Endothelial cell of umbilical vein (primary cell): Measurements from ENCODE around the gene NOP9. TPM values are rescaled to one million over a fixed set of nuclear protein-coding genes. Genes with fewer than 3 reads are reported as not detected.

Source experiments
- BruUV-seq: library from RNA; stranded (reverse); fragments of 400-500 nt; replicated peaks from 2 replicates; lab custom pipeline; 2021; lab: Mats Ljungman, UMichigan
- CTCF ChIA-PET: fragments of 300-600, 350-600 bp; sonication (Branson Sonifier 250); formaldehyde crosslinking; loops from one replicate; lab custom pipeline; 2021; ENCODE audit warnings: antibody characterized with exemption, inconsistent platforms; lab: Charles Lee
- POLR2A ChIA-PET: fragments of 300-600, 350-600 bp; sonication (Branson Sonifier 250); formaldehyde crosslinking; loops from one replicate; lab custom pipeline; 2021; ENCODE audit warnings: antibody characterized with exemption, inconsistent platforms; lab: Charles Lee
- DNase-seq: peaks from one replicate; pipeline ENCODE4 v3.0.0-alpha.2; 2011; ENCODE audit warnings: low read depth, low spot score
- FAIRE-seq: peaks from 2 replicates; lab custom pipeline; 2011; peaks lifted over from hg19 to GRCh38; lab: Jason Lieb, UNC
- H2AFZ ChIP-seq: 2 replicates; pipeline ENCODE4 v1.6.0; 2012; ENCODE audit warnings: low read depth, low read length, control low read depth, inconsistent platforms
- H3K27ac ChIP-seq: 2 replicates; pipeline ENCODE4 v1.5.1; 2011; ENCODE audit warnings: low read depth, mild to moderate bottlenecking, control low read depth, low read length, moderate library complexity; ENCODE audit not compliant: insufficient read depth
- H3K27me3 ChIP-seq, 2 experiments: 2 replicates each; pipeline versions ENCODE4 v1.6.0 to v1.6.1; 2011; ENCODE audit warnings: low read length in 2 of 2, mixed read lengths in 1 of 2; ENCODE audit not compliant: control insufficient read depth in 2 of 2, insufficient read depth in 2 of 2
- H3K36me3 ChIP-seq, 2 experiments: 2 replicates in 1 of 2; 3 replicates in 1 of 2; pipeline ENCODE4 v1.5.1; 2011; ENCODE audit warnings: low read length in 2 of 2, mild to moderate bottlenecking in 1 of 2, moderate library complexity in 1 of 2; ENCODE audit not compliant: control insufficient read depth in 2 of 2, insufficient read depth in 2 of 2; ENCODE audit errors: extremely low read depth in 1 of 2
- H3K4me1 ChIP-seq: 3 replicates; pipeline ENCODE4 v1.5.1; 2011; ENCODE audit warnings: mild to moderate bottlenecking, low read length; ENCODE audit not compliant: control insufficient read depth, insufficient read depth; ENCODE audit errors: extremely low read depth
- H3K4me2 ChIP-seq: 2 replicates; pipeline ENCODE4 v1.6.1; 2011; ENCODE audit warnings: low read length, control low read depth, mixed read lengths; ENCODE audit not compliant: insufficient read depth
- H3K4me3 ChIP-seq, 3 experiments: fragments of 200-600 bp in 1 of 3; sonication (generic), shearing (Covaris generic) in 1 of 3; replicated peaks in 1 of 3; 2 replicates each; pipeline ENCODE4 v1.5.1; 2011 to 2016; ENCODE audit warnings: control low read depth in 3 of 3, low read length in 3 of 3, mild to moderate bottlenecking in 2 of 3, inconsistent platforms in 1 of 3, low read depth in 1 of 3, moderate library complexity in 1 of 3; ENCODE audit not compliant: insufficient read depth in 1 of 3
- H3K79me2 ChIP-seq: 2 replicates; pipeline ENCODE4 v1.6.0; 2012; ENCODE audit warnings: low read length, inconsistent platforms; ENCODE audit not compliant: control insufficient read depth, insufficient read depth
- H3K9ac ChIP-seq: replicated peaks from 2 replicates; pipeline ENCODE3; 2011; ENCODE audit warnings: low read length, control low read depth; ENCODE audit not compliant: insufficient read depth; ENCODE audit errors: extremely low read depth
- H3K9me1 ChIP-seq: replicated peaks from 3 replicates; pipeline ENCODE4 v1.6.0; 2011; ENCODE audit warnings: mild to moderate bottlenecking, low read length; ENCODE audit not compliant: control insufficient read depth, insufficient read depth; ENCODE audit errors: extremely low read depth
- H3K9me3 ChIP-seq: replicated peaks from 2 replicates; pipeline ENCODE4 v1.5.1; 2012; ENCODE audit warnings: low read length, inconsistent platforms; ENCODE audit not compliant: control insufficient read depth, insufficient read depth
- H4K20me1 ChIP-seq: replicated peaks from 2 replicates; pipeline ENCODE3; 2011; ENCODE audit warnings: mild to moderate bottlenecking, low read length; ENCODE audit not compliant: control insufficient read depth, insufficient read depth; ENCODE audit errors: extremely low read depth
- EZH2 ChIP-seq: IDR thresholded peaks from 2 replicates; pipeline ENCODE4 v1.6.1; 2012; ENCODE audit warnings: borderline replicate concordance, low read depth, mild to moderate bottlenecking, moderate library complexity, low read length, inconsistent platforms; ENCODE audit not compliant: severe bottlenecking
- FOS ChIP-seq: IDR thresholded peaks from 2 replicates; pipeline ENCODE4 v1.6.1; 2011; ENCODE audit warnings: mild to moderate bottlenecking, low read length, moderate library complexity, borderline replicate concordance; ENCODE audit not compliant: insufficient read depth
- GATA2 ChIP-seq: IDR thresholded peaks from 2 replicates; pipeline ENCODE4 v1.7.0; 2011; ENCODE audit warnings: low read depth, mild to moderate bottlenecking, moderate library complexity, mixed read lengths, low read length; ENCODE audit not compliant: insufficient read length, insufficient read depth
- JUN ChIP-seq: IDR thresholded peaks from 2 replicates; pipeline ENCODE4 v1.6.1; 2011; ENCODE audit warnings: borderline replicate concordance, low read depth; ENCODE audit not compliant: insufficient read length, insufficient read depth
- MYC ChIP-seq: IDR thresholded peaks from one replicate; pipeline ENCODE4 v1.6.1; 2011; ENCODE audit warnings: mild to moderate bottlenecking, low read depth, low read length
- POLR2A ChIP-seq: IDR thresholded peaks from 2 replicates; pipeline ENCODE4 v1.6.1; 2012; ENCODE audit warnings: low read depth, mild to moderate bottlenecking, control low read depth, low read length
- POLR2AphosphoS5 ChIP-seq: IDR thresholded peaks from 2 replicates; pipeline ENCODE4 v1.6.1; 2012; ENCODE audit warnings: low read depth, mild to moderate bottlenecking, control low read depth, low read length, moderate library complexity; ENCODE audit not compliant: insufficient read depth
- dilution Hi-C: fragments of 300-500 bp; cut with MboI; formaldehyde crosslinking; loops from one replicate; pipeline ENCODE4 v1.15.0; 2019; ENCODE audit warnings: low sequenced_read_pairs; ENCODE audit not compliant: extremely low pct_ligation_motif_present
- intact Hi-C: fragments of 100-400 bp; cut with micrococcal nuclease; formaldehyde crosslinking; loops from one replicate; pipeline ENCODE4 v1.10.0; 2022
- polyA plus RNA-seq, 4 experiments: library from polyadenylated mRNA; depleted of rRNA in 3 of 4; stranded (reverse) in 3 of 4; unstranded in 1 of 4; fragments of >200 nt; gene quantifications; 2 replicates each; pipeline versions ENCODE4 v1.2.1 to v1.2.3, GENCODE V29; 2011 to 2012; ENCODE audit warnings: missing spikeins in 1 of 4
- total RNA-seq: library from RNA; stranded (reverse); gene quantifications from 2 replicates; pipeline ENCODE4 v1.2.3, GENCODE V29; 2021
- TF ChIP-seq, protein P1 (sequence below), 2 donors: IDR thresholded peaks; 1 replicate in 1 of 2; 2 replicates in 1 of 2; pipeline ENCODE4 v1.5.1; 2011; ENCODE audit warnings: low read length in 2 of 2, mild to moderate bottlenecking in 2 of 2, moderate library complexity in 2 of 2, control low read depth in 1 of 2, inconsistent platforms in 1 of 2, low read depth in 1 of 2; ENCODE audit not compliant: insufficient read depth in 1 of 2; ENCODE audit errors: extremely low read depth in 1 of 2
- TF ChIP-seq, protein P2 (sequence below): IDR thresholded peaks from 2 replicates; pipeline ENCODE4 v1.6.1; 2011; ENCODE audit not compliant: insufficient read depth, insufficient read length

The NOP9 gene
- total and polyA plus RNA-seq, 2 donors (not counting 3 experiments of a cell fraction or from before 2014, with no cell fraction given), result 16.2 to 31.0 TPM

DNA sequence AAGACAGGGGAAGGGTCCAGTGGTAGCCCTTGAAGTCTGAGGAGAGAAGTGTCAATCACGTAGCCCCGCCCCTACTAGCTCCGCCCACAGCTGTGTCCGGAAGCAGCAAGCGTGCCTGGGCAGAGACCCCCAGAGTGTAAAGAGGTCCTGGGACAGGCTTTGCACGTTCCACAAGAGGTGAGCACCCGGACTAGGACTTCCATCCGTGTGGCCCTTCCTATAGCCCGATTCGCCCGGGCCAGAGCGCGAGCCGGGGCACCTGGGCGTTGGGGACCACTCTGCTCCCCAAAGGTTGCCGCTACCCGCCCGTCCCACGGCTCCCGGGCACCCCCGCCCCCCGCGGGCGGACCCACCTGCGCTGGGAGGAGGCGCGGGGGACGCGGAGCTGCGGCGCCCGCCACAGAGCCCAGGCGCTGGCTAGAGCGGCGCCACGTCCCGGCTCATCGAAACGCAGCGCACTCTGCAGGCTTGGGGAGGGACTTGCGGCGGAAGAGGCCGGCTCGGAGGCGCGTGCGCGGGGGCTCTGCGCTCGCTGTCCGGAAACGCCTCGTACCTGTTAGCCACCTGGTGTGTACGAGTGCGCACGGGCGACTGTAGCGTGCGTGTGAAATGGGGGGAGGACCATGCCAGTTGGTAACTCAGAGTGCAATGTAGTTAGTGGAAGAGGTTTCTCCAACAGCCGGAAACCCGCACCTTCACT, 28.4 kb upstream of the NOP9 start, which contains the start of gene RABGGTA:
Gene RABGGTA, minus strand, starts transcription at position 464 of the 700 bp plus-strand sequence. CDS start 482 bp downstream, outside the sequence.
- intact Hi-C loops (loop anchor here (1.0 kb wide), 5 partner anchors 28 to 55 kb away; partner anchors contain the start of genes DHRS1, MDP1 and NOP9), dilution Hi-C loops (no loop called here)
- Histone ChIP-seq H3K27ac (peak within 1 kb of the TSS; percentile 92), H3K4me1 (peaks cover 9% of the 10 kb centered on the region), H3K9me3 (no peaks in the 10 kb centered on the region), H3K9ac (peak within 1 kb of the TSS; percentile 98), H3K36me3 (peaks cover 2 to 20% of the 10 kb centered on the region in 2 experiments), H4K20me1 (no peaks in the 10 kb centered on the region), H3K4me3 (peak within 1 kb of the TSS; percentile 58 to 77 (median 65)), H3K9me1 (no peaks in the 10 kb centered on the region), H3K79me2 (no peaks in the 10 kb centered on the region), H3K27me3 (no peaks in the 10 kb centered on the region), H2AFZ (peak within 1 kb of the TSS; percentile 81), H3K4me2 (peak within 1 kb of the TSS; percentile 76)
- POLR2A ChIA-PET, result interaction anchor here (0.8 to 1.9 kb wide), 3 partner anchors 9 to 29 kb away, joined by 3 to 17 read pairs (median 4); partner anchors contain the start of gene TINF2
- TF ChIP-seq GATA2 (no peak), FOS (no peak), POLR2A (peak; percentile 81), MYC (no peak), JUN (no peak), EZH2 (no peak), POLR2AphosphoS5 (peak; percentile 89)
- TF ChIP-seq, protein P1, sequence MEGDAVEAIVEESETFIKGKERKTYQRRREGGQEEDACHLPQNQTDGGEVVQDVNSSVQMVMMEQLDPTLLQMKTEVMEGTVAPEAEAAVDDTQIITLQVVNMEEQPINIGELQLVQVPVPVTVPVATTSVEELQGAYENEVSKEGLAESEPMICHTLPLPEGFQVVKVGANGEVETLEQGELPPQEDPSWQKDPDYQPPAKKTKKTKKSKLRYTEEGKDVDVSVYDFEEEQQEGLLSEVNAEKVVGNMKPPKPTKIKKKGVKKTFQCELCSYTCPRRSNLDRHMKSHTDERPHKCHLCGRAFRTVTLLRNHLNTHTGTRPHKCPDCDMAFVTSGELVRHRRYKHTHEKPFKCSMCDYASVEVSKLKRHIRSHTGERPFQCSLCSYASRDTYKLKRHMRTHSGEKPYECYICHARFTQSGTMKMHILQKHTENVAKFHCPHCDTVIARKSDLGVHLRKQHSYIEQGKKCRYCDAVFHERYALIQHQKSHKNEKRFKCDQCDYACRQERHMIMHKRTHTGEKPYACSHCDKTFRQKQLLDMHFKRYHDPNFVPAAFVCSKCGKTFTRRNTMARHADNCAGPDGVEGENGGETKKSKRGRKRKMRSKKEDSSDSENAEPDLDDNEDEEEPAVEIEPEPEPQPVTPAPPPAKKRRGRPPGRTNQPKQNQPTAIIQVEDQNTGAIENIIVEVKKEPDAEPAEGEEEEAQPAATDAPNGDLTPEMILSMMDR (IDR thresholded peaks at IDR 0.05; ENCODE audit: extremely low read depth in 1 of 2, insufficient read depth in 1 of 2, low read depth in 1 of 2, low read length in 2 of 2), result peak; percentile 74 to 85
- TF ChIP-seq, protein P2, sequence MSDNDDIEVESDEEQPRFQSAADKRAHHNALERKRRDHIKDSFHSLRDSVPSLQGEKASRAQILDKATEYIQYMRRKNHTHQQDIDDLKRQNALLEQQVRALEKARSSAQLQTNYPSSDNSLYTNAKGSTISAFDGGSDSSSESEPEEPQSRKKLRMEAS, result peak; percentile 9
- FAIRE-seq (peak; percentile 79), DNase-seq (peak; percentile 79)
- TSS peak; percentile 65 for BruUV-seq
- CTCF ChIA-PET, result interaction anchor here (0.6 to 2.9 kb wide), 17 partner anchors 9 to 1344 kb away, joined by 3 to 35 read pairs (median 4); partner anchors contain the start of genes CHMP4A, CIDEB, IRF9 and MDP1
